ENCODE data around the gene TNS3. TPM values are rescaled to one million over a fixed set of nuclear protein-coding genes. Genes with fewer than 3 reads are reported as not detected.

TNS3 gene
- total RNA-seq, 1 experiment from 2014 or later: 533 TPM

- POLR2A ChIA-PET: interaction anchor here (0.6 to 1.7 kb wide), 2 partner anchors 18 to 27 kb away, joined by 3 to 9 read pairs; no protein-coding TSS in a partner anchor
Observed at GRCh38 chr7:47582764-47583738, 1.1 kb upstream of the TNS3 start.

GRCh38 chr7:47581438-47581803 lies 490 bp downstream of the TNS3 start:
- TF ChIP-seq TCF7L2 (IDR thresholded peaks at IDR 0.05; ENCODE audit: low read depth, low read length): no peak
- no peak for TF ChIP-seq CTCF (IDR thresholded peaks at IDR 0.05)
- peak; percentile 31; the same call in 1 of the 2 replicates for TF ChIP-seq POLR2AphosphoS5 (IDR thresholded peaks at IDR 0.05; ENCODE audit: low read depth, low read length)
- ATAC-seq: peak; percentile 11
- BruUV-seq (replicated peaks): no TSS peak
- no peaks in the 10 kb centered on the region for H3K27me3 ChIP-seq (ENCODE audit: control insufficient read depth, insufficient read depth, low read length)
- no peaks in the 10 kb centered on the region; the same call in 1 of the 2 replicates for H3K9me3 ChIP-seq (ENCODE audit: control insufficient read depth, insufficient read depth, low read depth, low read length)
- H3K36me3 ChIP-seq (ENCODE audit: control insufficient read depth, insufficient read depth, low read length): peaks cover 9% of the 10 kb centered on the region; the same call in 1 of the 2 replicates
- H3K27ac ChIP-seq (ENCODE audit: low read length): peak overlapping the region; percentile 100
- peak overlapping the region; percentile 79 to 92 for H3K4me3 ChIP-seq (ENCODE audit: low read depth in 2 of 2, low read length in 2 of 2)
- DNase-seq (ENCODE audit: low read depth, low spot score): no peak
- ChIA-PET POLR2A (interaction anchor here (0.6 to 1.8 kb wide), 4 partner anchors 48 to 315 kb away, joined by 3 to 7 read pairs (median 4); no protein-coding TSS in a partner anchor), CTCF (interaction anchor here (0.6 to 1.3 kb wide), 2 partner anchors 23 to 54 kb away, joined by 6 to 9 read pairs; no protein-coding TSS in a partner anchor)
- in situ Hi-C loops (cut with HindIII; ENCODE audit: low pct_unique_long_range_greater_than_20kb, low sequenced_read_pairs): no loop called here
- intact Hi-C loops (cut with micrococcal nuclease; ENCODE audit: unreplicated experiment): loop anchor here (2.0 kb wide), 1 partner anchor 181 kb away; no protein-coding TSS in a partner anchor
- peaks cover 63% of the 10 kb centered on the region for H3K4me1 ChIP-seq (ENCODE audit: control insufficient read depth, insufficient read depth, low read length)

More at GRCh38 chr7:47582764-47583738, 1.1 kb upstream of the TNS3 start:
- Histone ChIP-seq H3K4me3 (ENCODE audit: low read depth in 2 of 2, low read length in 2 of 2) (peak overlapping the region; percentile 79 to 92; a peak in 3 of 4 replicates), H3K36me3 (ENCODE audit: control insufficient read depth, insufficient read depth, low read length) (peaks cover 9% of the 10 kb centered on the region; the same call in 1 of the 2 replicates), H3K27ac (ENCODE audit: low read length) (peak overlapping the region; percentile 100), H3K27me3 (ENCODE audit: control insufficient read depth, insufficient read depth, low read length) (no peaks in the 10 kb centered on the region), H3K9me3 (ENCODE audit: control insufficient read depth, insufficient read depth, low read depth, low read length) (no peaks in the 10 kb centered on the region; the same call in 1 of the 2 replicates), H3K4me1 (ENCODE audit: control insufficient read depth, insufficient read depth, low read length) (peaks cover 62% of the 10 kb centered on the region)
- DNase-seq (ENCODE audit: low read depth, low spot score) (no peak), ATAC-seq (no peak)
- CTCF ChIA-PET: no interaction called here
- BruUV-seq (replicated peaks): TSS peak; percentile 78
- intact Hi-C loops (cut with micrococcal nuclease; ENCODE audit: unreplicated experiment): no loop called here
- TF ChIP-seq REST (IDR thresholded peaks at IDR 0.05; ENCODE audit: insufficient read depth in 1 of 2, low read depth in 2 of 2, low read length in 1 of 2): no peak
- TF ChIP-seq SIN3A (IDR thresholded peaks at IDR 0.05; ENCODE audit: borderline replicate concordance, insufficient read depth, low read depth, low read length): no peak
- no peak for TF ChIP-seq TCF7L2 (IDR thresholded peaks at IDR 0.05; ENCODE audit: low read depth, low read length)
- in situ Hi-C loops (cut with HindIII; ENCODE audit: low pct_unique_long_range_greater_than_20kb, low sequenced_read_pairs): no loop called here
